Activated CD8-positive, alpha-beta T cell treated with anti-CD3 and anti-CD28 coated beads for 36 hours (primary cell): ENCODE results near the gene RBP5. TPM values are rescaled to one million over a fixed set of nuclear protein-coding genes. Genes with fewer than 3 reads are reported as not detected.

ENCODE experiments used
- ATAC-seq: fragments of 200-7000 bp; cut with Tn5 transposase; one replicate; pipeline ENCODE4 v1.10.0; 2021; ENCODE audit warnings: mild to moderate bottlenecking, moderate library complexity
- CTCF ChIA-PET: fragments of 350-600 bp; sonication (Branson Sonifier 250); formaldehyde crosslinking; loops from one replicate; lab custom pipeline; 2021; ENCODE audit warnings: antibody characterized with exemption; lab: Charles Lee
- POLR2A ChIA-PET: fragments of 350-600 bp; sonication (Branson Sonifier 250); formaldehyde crosslinking; loops from one replicate; lab custom pipeline; 2021; ENCODE audit warnings: antibody characterized with exemption; lab: Charles Lee
- DNase-seq: peaks from one replicate; pipeline ENCODE4 v3.0.0-alpha.2; 2020
- H3K27ac Mint-ChIP-seq: one replicate; pipeline ENCODE4 v1.8.0; 2021; ENCODE audit warnings: mild to moderate bottlenecking, mixed read lengths
- H3K27me3 Mint-ChIP-seq: one replicate; pipeline ENCODE4 v1.8.0; 2021; ENCODE audit warnings: mixed read lengths
- H3K36me3 Mint-ChIP-seq: one replicate; pipeline ENCODE4 v1.8.0; 2021; ENCODE audit warnings: low read depth, mixed read lengths
- H3K4me1 Mint-ChIP-seq: one replicate; pipeline ENCODE4 v1.8.0; 2021; ENCODE audit warnings: low read depth, mixed read lengths
- H3K4me3 Mint-ChIP-seq: one replicate; pipeline ENCODE4 v1.8.0; 2021; ENCODE audit warnings: mild to moderate bottlenecking, moderate library complexity, mixed read lengths
- H3K9me3 Mint-ChIP-seq: one replicate; pipeline ENCODE4 v1.8.0; 2021; ENCODE audit warnings: mixed read lengths
- intact Hi-C: fragments of 100-400 bp; cut with micrococcal nuclease; formaldehyde crosslinking; loops from one replicate; pipeline ENCODE4 v1.10.0; 2022
- total RNA-seq, 2 experiments: library from RNA; stranded (reverse); gene quantifications; one replicate each; pipeline ENCODE4 v1.2.3, GENCODE V29; 2021
- TF ChIP-seq, protein P1 (sequence below): fragments of 200-600 bp; IDR thresholded peaks from one replicate; pipeline ENCODE4 v1.8.0; 2022; ENCODE audit warnings: antibody characterized with exemption, mild to moderate bottlenecking

Gene RBP5
- total RNA-seq, 2 experiments from 2014 or later, result not detected

- ChIA-PET POLR2A (interaction anchor here (0.9 to 1.7 kb wide), 3 partner anchors 13 to 167 kb away, joined by 3 to 9 read pairs (median 3); partner anchors contain the start of genes C12orf57 and RNU7-1), CTCF (interaction anchor here (0.9 to 4.0 kb wide), 9 partner anchors 9 to 237 kb away, joined by 3 to 21 read pairs (median 5); partner anchors contain the start of genes C12orf57, LPCAT3, RNU7-1 and SPSB2)
- H3K27ac Mint-ChIP-seq, result no peak overlapping the region
- H3K4me3 Mint-ChIP-seq, result no peak overlapping the region
- intact Hi-C loops, result no loop called here
- H3K9me3 Mint-ChIP-seq, result peaks cover 11% of the 10 kb centered on the region
- H3K4me1 Mint-ChIP-seq, result peaks cover 30% of the 10 kb centered on the region
- H3K27me3 Mint-ChIP-seq, result no peaks in the 10 kb centered on the region
- no peak for ATAC-seq
- TF ChIP-seq, protein P1, sequence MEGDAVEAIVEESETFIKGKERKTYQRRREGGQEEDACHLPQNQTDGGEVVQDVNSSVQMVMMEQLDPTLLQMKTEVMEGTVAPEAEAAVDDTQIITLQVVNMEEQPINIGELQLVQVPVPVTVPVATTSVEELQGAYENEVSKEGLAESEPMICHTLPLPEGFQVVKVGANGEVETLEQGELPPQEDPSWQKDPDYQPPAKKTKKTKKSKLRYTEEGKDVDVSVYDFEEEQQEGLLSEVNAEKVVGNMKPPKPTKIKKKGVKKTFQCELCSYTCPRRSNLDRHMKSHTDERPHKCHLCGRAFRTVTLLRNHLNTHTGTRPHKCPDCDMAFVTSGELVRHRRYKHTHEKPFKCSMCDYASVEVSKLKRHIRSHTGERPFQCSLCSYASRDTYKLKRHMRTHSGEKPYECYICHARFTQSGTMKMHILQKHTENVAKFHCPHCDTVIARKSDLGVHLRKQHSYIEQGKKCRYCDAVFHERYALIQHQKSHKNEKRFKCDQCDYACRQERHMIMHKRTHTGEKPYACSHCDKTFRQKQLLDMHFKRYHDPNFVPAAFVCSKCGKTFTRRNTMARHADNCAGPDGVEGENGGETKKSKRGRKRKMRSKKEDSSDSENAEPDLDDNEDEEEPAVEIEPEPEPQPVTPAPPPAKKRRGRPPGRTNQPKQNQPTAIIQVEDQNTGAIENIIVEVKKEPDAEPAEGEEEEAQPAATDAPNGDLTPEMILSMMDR, result no peak
- H3K36me3 Mint-ChIP-seq, result peaks cover 25% of the 10 kb centered on the region
- DNase-seq, result no peak
These were observed 18.0 kb downstream of the RBP5 start for GRCh38 chr12:7110661-7111060.

- DNase-seq, result no peak
- POLR2A ChIA-PET, result interaction anchor here (0.7 to 3.8 kb wide), 7 partner anchors 12 to 237 kb away, joined by 3 to 36 read pairs (median 3); partner anchors contain the start of genes C12orf57, RNU7-1 and SPSB2
These were observed 19.1 kb downstream of the RBP5 start for GRCh38 chr12:7109572-7109920.

DNA sequence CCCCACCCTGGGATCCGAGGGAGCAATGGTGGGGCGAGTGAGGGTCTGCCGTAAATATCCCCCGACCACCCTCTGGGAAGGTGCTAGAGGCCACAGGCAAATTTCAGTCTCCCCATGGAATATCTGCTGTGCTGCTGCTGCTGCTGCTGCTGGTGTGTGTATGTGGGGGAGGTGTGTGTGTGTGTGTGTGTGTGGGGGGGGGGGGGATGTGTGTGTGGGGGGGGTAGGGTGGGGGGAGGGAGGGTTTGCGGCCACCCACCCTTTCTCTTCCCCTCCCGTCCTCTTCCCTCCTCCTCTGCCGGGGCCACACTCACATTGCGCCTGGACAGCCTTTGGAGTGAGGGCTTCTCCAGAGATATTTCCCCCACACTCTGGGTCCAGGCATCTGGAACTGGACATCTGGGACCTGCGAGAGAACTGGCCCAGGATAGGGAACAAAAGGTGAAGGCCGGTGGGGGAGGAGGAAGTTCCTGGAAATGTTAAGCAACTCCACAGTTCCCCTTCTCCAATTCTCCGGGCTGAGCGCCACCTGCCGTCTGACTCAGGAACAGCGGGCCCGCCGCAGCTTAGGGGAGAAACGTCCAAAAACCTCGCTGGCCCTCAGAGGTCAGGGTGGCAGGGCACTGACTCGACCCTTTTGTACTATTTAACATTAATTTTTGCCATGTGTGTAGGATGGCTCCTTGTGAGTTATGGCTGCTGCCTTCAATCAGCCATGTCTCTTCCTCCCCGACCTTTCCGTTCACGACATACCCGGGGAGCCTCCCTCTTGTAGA is 19.7 kb downstream of the RBP5 start, which contains the start of gene C1RL:
Gene C1RL, minus strand, starts transcription at position 419 of the 776 bp plus-strand sequence. Its CDS starts 34 bp downstream, at position 385.
- Mint-ChIP-seq H3K36me3 (peaks cover 30% of the 10 kb centered on the region), H3K4me1 (peaks cover 36% of the 10 kb centered on the region), H3K9me3 (peaks cover 14% of the 10 kb centered on the region), H3K27ac (peak within 1 kb of the TSS; percentile 93), H3K4me3 (peak within 1 kb of the TSS; percentile 88), H3K27me3 (no peaks in the 10 kb centered on the region)
- ChIA-PET CTCF (interaction anchor here (0.7 to 3.7 kb wide), 35 partner anchors 9 to 356 kb away, joined by 3 to 32 read pairs (median 4); partner anchors contain the start of genes C12orf57, C1R, C1S and LPCAT3), POLR2A (interaction anchor here (0.6 to 3.8 kb wide), 17 partner anchors 10 to 236 kb away, joined by 3 to 36 read pairs (median 4); partner anchors contain the start of genes C12orf57, LPCAT3, RNU7-1 and SPSB2)
- DNase-seq (peak; percentile 87), ATAC-seq (peak; percentile 47)
- intact Hi-C loops, result loop anchor here (10.0 kb wide), 1 partner anchor 164 kb away; the partner anchor contains the start of genes C12orf57 and RNU7-1
- TF ChIP-seq, protein P1, result peak; percentile 97

More at GRCh38 chr12:7109572-7109920, 19.1 kb downstream of the RBP5 start:
- Mint-ChIP-seq H3K27ac (peak overlapping the region; percentile 93), H3K36me3 (peaks cover 30% of the 10 kb centered on the region), H3K27me3 (no peaks in the 10 kb centered on the region), H3K9me3 (peaks cover 14% of the 10 kb centered on the region), H3K4me3 (peak overlapping the region; percentile 88), H3K4me1 (peaks cover 36% of the 10 kb centered on the region)
- CTCF ChIA-PET, result interaction anchor here (0.7 to 3.7 kb wide), 18 partner anchors 8 to 357 kb away, joined by 3 to 32 read pairs (median 4); partner anchors contain the start of genes C12orf57, LPCAT3, MLF2 and RNU7-1
- no peak for ATAC-seq
- TF ChIP-seq, protein P1, result no peak
- intact Hi-C loops, result loop anchor here (10.0 kb wide), 1 partner anchor 165 kb away; the partner anchor contains the start of genes C12orf57 and RNU7-1

GRCh38 chr12:7108003-7108795 is 20.5 kb downstream of the RBP5 start:
- Mint-ChIP-seq H3K4me1 (peaks cover 35% of the 10 kb centered on the region), H3K4me3 (peak overlapping the region; percentile 88), H3K27me3 (no peaks in the 10 kb centered on the region), H3K27ac (peak overlapping the region; percentile 93), H3K36me3 (peaks cover 28% of the 10 kb centered on the region), H3K9me3 (peaks cover 14% of the 10 kb centered on the region)
- ChIA-PET CTCF (interaction anchor here (0.9 to 3.7 kb wide), 28 partner anchors 9 to 355 kb away, joined by 3 to 32 read pairs (median 4); partner anchors contain the start of genes C12orf57, C1R, C1S and LPCAT3), POLR2A (interaction anchor here (0.5 to 3.8 kb wide), 22 partner anchors 8 to 495 kb away, joined by 3 to 36 read pairs (median 4); partner anchors contain the start of genes C12orf57, CLSTN3, LPCAT3 and RNU7-1)
- peak; percentile 95 for ATAC-seq
- TF ChIP-seq, protein P1, result no peak
- intact Hi-C loops, result loop anchor here (10.0 kb wide), 1 partner anchor 163 kb away; the partner anchor contains the start of genes C12orf57 and RNU7-1
- DNase-seq, result peak; percentile 90
